Neuronal stem cell (in vitro differentiated cells): ENCODE results near the gene CCDC148.

ENCODE experiments used
- DNase-seq: peaks from one replicate; pipeline ENCODE4 v3.0.0-alpha.2; 2013; ENCODE audit warnings: low spot score
- H2AFZ ChIP-seq: one replicate; pipeline ENCODE4 v1.6.1; 2013; ENCODE audit warnings: mild to moderate bottlenecking, low read length, inconsistent platforms
- H2AK5ac ChIP-seq: 2 replicates; pipeline ENCODE4 v1.6.1; 2013; ENCODE audit warnings: low read depth, mild to moderate bottlenecking, inconsistent platforms, low read length, moderate library complexity, mixed read lengths
- H2BK120ac ChIP-seq: 2 replicates; pipeline ENCODE4 v1.6.1; 2013; ENCODE audit warnings: low read depth, mild to moderate bottlenecking, inconsistent platforms, low read length, moderate library complexity, mixed read lengths
- H2BK12ac ChIP-seq: one replicate; pipeline ENCODE4 v1.6.1; 2013; ENCODE audit warnings: low read length, inconsistent platforms
- H2BK15ac ChIP-seq: 2 replicates; pipeline ENCODE4 v1.6.1; 2013; ENCODE audit warnings: mild to moderate bottlenecking, low read length, inconsistent platforms, mixed read lengths
- H2BK5ac ChIP-seq: one replicate; pipeline ENCODE4 v1.6.1; 2013; ENCODE audit warnings: inconsistent platforms, mild to moderate bottlenecking, low read length, moderate library complexity
- H3K14ac ChIP-seq: one replicate; pipeline ENCODE4 v1.6.1; 2013; ENCODE audit warnings: low read length, inconsistent platforms
- H3K18ac ChIP-seq: 2 replicates; pipeline ENCODE4 v1.6.1; 2013; ENCODE audit warnings: low read length, inconsistent platforms
- H3K23ac ChIP-seq: 2 replicates; pipeline ENCODE4 v1.6.1; 2013; ENCODE audit warnings: low read depth, mild to moderate bottlenecking, mixed read lengths, low read length, inconsistent platforms; ENCODE audit not compliant: poor library complexity
- H3K27ac ChIP-seq: replicated peaks from 3 replicates; pipeline ENCODE4 v1.5.1; 2013; ENCODE audit warnings: low read length, inconsistent platforms
- H3K27me3 ChIP-seq, 3 experiments: 2 replicates each; pipeline ENCODE4 v1.6.1; 2013; ENCODE audit warnings: low read length in 3 of 3, mild to moderate bottlenecking in 2 of 3, inconsistent platforms in 1 of 3, low read depth in 1 of 3, mixed read lengths in 1 of 3, moderate library complexity in 1 of 3; ENCODE audit not compliant: control insufficient read depth in 3 of 3, insufficient read depth in 3 of 3
- H3K36me3 ChIP-seq, 2 donors: replicated peaks in 1 of 2; 2 replicates each; pipeline ENCODE4 v1.6.1; 2013; ENCODE audit warnings: low read length in 2 of 2; ENCODE audit not compliant: control insufficient read depth in 2 of 2, insufficient read depth in 2 of 2
- H3K4ac ChIP-seq: 2 replicates; pipeline ENCODE4 v1.6.1; 2013; ENCODE audit warnings: inconsistent platforms, mild to moderate bottlenecking, low read length, moderate library complexity
- H3K4me1 ChIP-seq, 2 donors: 1 replicate in 1 of 2; 2 replicates in 1 of 2; pipeline ENCODE4 v1.6.1; 2013; ENCODE audit warnings: low read length in 2 of 2, low read depth in 1 of 2; ENCODE audit not compliant: control insufficient read depth in 2 of 2, insufficient read depth in 1 of 2
- H3K4me2 ChIP-seq: one replicate; pipeline ENCODE4 v1.6.1; 2013; ENCODE audit warnings: mild to moderate bottlenecking, low read length, inconsistent platforms; ENCODE audit not compliant: insufficient read depth, poor library complexity, severe bottlenecking
- H3K4me3 ChIP-seq, 2 donors: 2 replicates each; pipeline ENCODE4 v1.5.1; 2013; ENCODE audit warnings: low read length in 2 of 2, mild to moderate bottlenecking in 2 of 2, inconsistent platforms in 1 of 2, moderate library complexity in 1 of 2
- H3K79me1 ChIP-seq: one replicate; pipeline ENCODE4 v1.6.1; 2013; ENCODE audit warnings: low read depth, mild to moderate bottlenecking, inconsistent platforms, low read length, moderate library complexity
- H3K9ac ChIP-seq: one replicate; pipeline ENCODE4 v1.6.1; 2013; ENCODE audit warnings: mild to moderate bottlenecking, low read depth, low read length, inconsistent platforms; ENCODE audit not compliant: poor library complexity
- H3K9me3 ChIP-seq, 2 donors: replicated peaks in 1 of 2; 2 replicates each; pipeline versions ENCODE3 to v1.6.1; 2013; ENCODE audit warnings: low read length in 2 of 2, mild to moderate bottlenecking in 2 of 2, inconsistent platforms in 1 of 2, low read depth in 1 of 2, mixed read lengths in 1 of 2, moderate library complexity in 1 of 2; ENCODE audit not compliant: control insufficient read depth in 2 of 2, insufficient read depth in 1 of 2
- H4K8ac ChIP-seq: one replicate; pipeline ENCODE4 v1.6.1; 2013; ENCODE audit warnings: low read depth, mild to moderate bottlenecking, inconsistent platforms, low read length, moderate library complexity
- H4K91ac ChIP-seq: one replicate; pipeline ENCODE4 v1.6.1; 2013; ENCODE audit warnings: low read length, low read depth, mild to moderate bottlenecking, inconsistent platforms; ENCODE audit not compliant: poor library complexity
- WGBS, 2 donors: extraction: QIAGEN DNeasy Blood & Tissue Kit; methylation state at CpG; one replicate each; pipeline ENCODE4 v1.1.7; 2013; ENCODE audit warnings: missing lambda C conversion rate in 2 of 2, mixed read lengths in 1 of 2; ENCODE audit not compliant: insufficient read length in 2 of 2, insufficient replicate concordance in 1 of 2; ENCODE audit errors: extremely low coverage in 2 of 2; 5-methylcytosine and 5-hydroxymethylcytosine counted together

Gene CCDC148

DNA sequence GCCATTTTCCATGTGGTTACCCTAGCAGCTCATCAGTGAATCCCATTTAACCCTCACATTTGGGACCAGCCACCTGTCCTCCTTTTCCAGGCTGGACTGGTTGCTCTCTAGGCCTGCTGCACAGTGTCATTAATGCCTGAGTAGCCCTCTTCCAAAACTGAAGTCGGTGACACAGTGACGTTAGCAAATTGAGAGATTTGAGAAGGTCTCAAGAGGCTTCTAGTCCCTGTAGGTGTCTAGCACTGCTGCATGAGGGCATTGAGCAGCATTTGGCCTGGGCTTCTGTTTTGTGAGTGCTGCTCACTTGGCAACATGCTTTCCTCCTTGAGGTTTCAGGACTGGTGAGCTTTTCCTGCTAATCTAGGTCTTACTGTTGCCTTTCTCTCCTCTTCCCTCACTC is 36.9 kb upstream of the CCDC148 start:
- Histone ChIP-seq H3K9me3 (no peaks in the 10 kb centered on the region), H3K9ac (no peak overlapping the region), H3K27ac (no peak overlapping the region), H3K4me3 (no peak overlapping the region), H2AK5ac (no peak overlapping the region), H3K4me2 (no peak overlapping the region), H3K4me1 (peaks cover 9% of the 10 kb centered on the region in 2 donors), H2BK120ac (no peak overlapping the region), H3K4ac (no peak overlapping the region), H3K18ac (no peak overlapping the region), H2AFZ (no peak overlapping the region), H2BK15ac (no peak overlapping the region), H3K23ac (no peak overlapping the region), H2BK12ac (no peak overlapping the region), H3K27me3 (no peaks in the 10 kb centered on the region), H3K79me1 (no peaks in the 10 kb centered on the region), H3K14ac (no peak overlapping the region), H4K91ac (no peak overlapping the region), H3K36me3 (no peaks in the 10 kb centered on the region), H2BK5ac (no peak overlapping the region), H4K8ac (no peak overlapping the region)
- WGBS, 2 donors, result no CpG with 5 or more reads among the region's 2 CpGs
- no peak for DNase-seq

DNA sequence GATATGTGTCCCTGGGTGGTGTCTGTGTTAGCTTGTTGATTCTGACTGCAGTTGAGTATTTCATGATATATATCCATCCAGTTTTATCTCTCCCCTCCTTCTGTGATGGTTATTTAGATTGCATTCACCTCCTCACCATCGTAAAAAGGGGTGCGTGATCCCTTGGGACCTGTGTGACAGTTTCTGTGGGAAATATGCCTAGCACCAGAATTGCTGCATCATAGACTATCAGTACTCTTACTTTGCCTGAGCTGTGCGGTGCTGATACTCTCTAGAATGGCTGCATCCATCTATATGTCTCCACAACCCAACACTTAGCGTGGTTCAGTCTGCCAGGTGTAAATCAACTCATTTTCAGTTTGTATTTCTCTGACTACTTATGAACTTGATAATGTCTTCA is 34.5 kb upstream of the CCDC148 start:
- H3K14ac ChIP-seq, result no peak overlapping the region
- no peaks in the 10 kb centered on the region for H3K27me3 ChIP-seq
- no peak overlapping the region for H2AFZ ChIP-seq
- H3K18ac ChIP-seq, result no peak overlapping the region
- H2BK5ac ChIP-seq, result no peak overlapping the region
- H3K23ac ChIP-seq, result no peak overlapping the region
- no peak overlapping the region for H3K9ac ChIP-seq
- DNase-seq, result no peak
- no peak overlapping the region for H3K4me2 ChIP-seq
- peaks cover 9% of the 10 kb centered on the region in 2 donors for H3K4me1 ChIP-seq
- no CpG with 5 or more reads among the region's 4 CpGs for WGBS, 2 donors
- H4K8ac ChIP-seq, result no peak overlapping the region
- no peak overlapping the region for H2BK15ac ChIP-seq
- no peak overlapping the region for H4K91ac ChIP-seq
- H2BK120ac ChIP-seq, result no peak overlapping the region
- H3K9me3 ChIP-seq, result no peaks in the 10 kb centered on the region
- no peaks in the 10 kb centered on the region for H3K79me1 ChIP-seq
- no peak overlapping the region for H3K4ac ChIP-seq
- no peak overlapping the region for H2AK5ac ChIP-seq
- H3K4me3 ChIP-seq, result no peak overlapping the region
- no peak overlapping the region for H3K27ac ChIP-seq
- no peak overlapping the region for H2BK12ac ChIP-seq
- H3K36me3 ChIP-seq, result no peaks in the 10 kb centered on the region

DNA sequence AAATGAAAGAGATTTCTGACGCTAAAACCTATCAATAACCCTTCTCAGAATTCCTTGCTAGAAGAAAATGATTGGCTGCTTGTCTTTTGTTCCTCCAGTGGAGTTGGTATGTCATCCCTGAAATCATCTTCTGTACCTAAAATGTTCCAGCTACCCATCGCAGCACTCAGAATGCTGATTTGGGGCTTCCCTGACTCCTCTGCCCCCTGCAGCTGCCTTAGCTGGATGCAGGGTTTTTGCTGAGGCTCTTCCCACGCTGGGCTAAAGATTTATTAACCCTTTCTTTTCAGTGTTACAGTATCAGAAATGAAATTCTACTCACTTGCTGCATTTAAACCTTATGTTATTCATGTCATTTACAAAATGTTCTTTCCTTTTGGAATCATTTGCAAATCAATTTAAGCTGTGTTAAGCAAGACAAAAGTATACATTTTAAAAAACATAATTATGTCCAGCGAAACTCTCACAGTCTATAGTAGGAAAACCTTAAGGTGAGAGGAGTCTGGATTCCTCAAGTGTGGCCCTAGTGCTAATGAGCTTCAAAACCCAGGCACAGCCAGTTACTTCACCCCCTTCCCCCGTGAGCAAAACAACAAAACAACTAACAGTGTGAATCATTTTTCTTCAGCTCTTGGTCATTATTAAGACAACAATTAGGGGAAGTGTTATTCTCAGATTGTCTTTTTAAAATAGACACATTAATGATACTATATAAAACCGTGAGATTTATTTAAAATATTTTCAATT is 33.0 kb upstream of the CCDC148 start:
- no peak overlapping the region for H2BK5ac ChIP-seq
- H3K23ac ChIP-seq, result no peak overlapping the region
- H2AK5ac ChIP-seq, result no peak overlapping the region
- H3K9me3 ChIP-seq, result no peaks in the 10 kb centered on the region
- no peak for DNase-seq
- H2BK12ac ChIP-seq, result no peak overlapping the region
- no peak overlapping the region for H2BK15ac ChIP-seq
- no peak overlapping the region for H3K14ac ChIP-seq
- H3K18ac ChIP-seq, result no peak overlapping the region
- no peak overlapping the region for H3K4ac ChIP-seq
- no peaks in the 10 kb centered on the region for H3K27me3 ChIP-seq
- H2AFZ ChIP-seq, result no peak overlapping the region
- H3K79me1 ChIP-seq, result no peaks in the 10 kb centered on the region
- H3K4me3 ChIP-seq, result no peak overlapping the region
- H4K91ac ChIP-seq, result no peak overlapping the region
- no peaks in the 10 kb centered on the region for H3K36me3 ChIP-seq
- no peak overlapping the region for H4K8ac ChIP-seq
- WGBS, 2 donors, result no CpG with 5 or more reads among the region's 6 CpGs
- no peak overlapping the region for H2BK120ac ChIP-seq
- H3K4me2 ChIP-seq, result no peak overlapping the region
- H3K4me1 ChIP-seq, result peaks cover 9% of the 10 kb centered on the region in 2 donors
- H3K9ac ChIP-seq, result no peak overlapping the region
- no peak overlapping the region for H3K27ac ChIP-seq

DNA sequence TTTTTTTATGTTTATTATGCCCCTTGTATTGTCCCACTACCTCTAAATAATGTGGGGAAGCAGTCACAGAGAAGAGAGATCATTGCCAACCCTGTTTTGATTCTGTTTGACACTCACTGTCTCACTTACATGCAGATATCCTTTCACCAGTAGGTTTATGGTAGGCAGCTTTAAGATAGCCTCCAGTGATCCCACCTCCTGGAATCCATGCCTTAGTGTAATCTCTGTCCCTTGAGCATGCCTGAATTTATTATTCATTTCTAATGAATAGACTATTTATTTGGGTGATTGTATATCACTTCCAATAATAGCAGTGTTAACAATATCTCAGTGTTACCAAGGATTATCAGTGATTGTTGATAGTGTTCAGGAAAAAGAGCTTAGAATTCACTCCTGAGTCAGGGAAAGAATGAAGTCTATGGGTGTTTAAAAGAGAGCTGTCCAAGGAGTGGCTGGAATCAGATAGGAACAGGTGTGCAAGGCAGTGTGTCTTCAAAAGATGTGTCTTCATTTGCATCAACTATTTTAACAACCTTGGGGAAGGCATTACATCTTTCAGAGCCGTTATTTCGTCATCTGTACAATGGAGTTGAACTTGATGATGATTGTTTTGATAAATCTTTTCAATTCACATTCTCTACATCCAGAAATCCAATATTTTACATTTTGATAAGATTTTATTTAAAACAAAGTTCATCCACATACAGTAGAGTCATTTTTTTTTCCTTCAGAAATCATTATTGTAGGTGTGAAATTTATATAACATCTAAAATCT is 32.1 kb upstream of the CCDC148 start:
- peaks cover 9% of the 10 kb centered on the region in 2 donors for H3K4me1 ChIP-seq
- no peak overlapping the region for H2AK5ac ChIP-seq
- no peak overlapping the region for H4K91ac ChIP-seq
- H3K27me3 ChIP-seq, result no peaks in the 10 kb centered on the region
- H3K23ac ChIP-seq, result no peak overlapping the region
- H2BK12ac ChIP-seq, result no peak overlapping the region
- no peaks in the 10 kb centered on the region for H3K36me3 ChIP-seq
- no peak overlapping the region for H2BK120ac ChIP-seq
- H3K18ac ChIP-seq, result no peak overlapping the region
- no peak overlapping the region for H3K4me2 ChIP-seq
- no peak overlapping the region for H2AFZ ChIP-seq
- H3K9me3 ChIP-seq, result no peaks in the 10 kb centered on the region
- H3K79me1 ChIP-seq, result peaks cover 2% of the 10 kb centered on the region
- H2BK15ac ChIP-seq, result no peak overlapping the region
- WGBS, 2 donors, result no CpG with 5 or more reads among the region's 2 CpGs
- H3K14ac ChIP-seq, result no peak overlapping the region
- no peak overlapping the region for H3K4ac ChIP-seq
- H2BK5ac ChIP-seq, result no peak overlapping the region
- H3K9ac ChIP-seq, result no peak overlapping the region
- H3K27ac ChIP-seq, result no peak overlapping the region
- H3K4me3 ChIP-seq, result no peak overlapping the region
- no peak for DNase-seq
- no peak overlapping the region for H4K8ac ChIP-seq
